Amniotic epithelial cell (primary cell): ENCODE measurements around the gene RECQL.
A peak's percentile ranks its signal among the peaks of the same experiment; 100 is the strongest.

ENCODE experiments used
- DNase-seq: peaks from one replicate; pipeline ENCODE4 v3.0.0-alpha.2; 2010; ENCODE audit warnings: low read depth

RECQL gene, protein sequence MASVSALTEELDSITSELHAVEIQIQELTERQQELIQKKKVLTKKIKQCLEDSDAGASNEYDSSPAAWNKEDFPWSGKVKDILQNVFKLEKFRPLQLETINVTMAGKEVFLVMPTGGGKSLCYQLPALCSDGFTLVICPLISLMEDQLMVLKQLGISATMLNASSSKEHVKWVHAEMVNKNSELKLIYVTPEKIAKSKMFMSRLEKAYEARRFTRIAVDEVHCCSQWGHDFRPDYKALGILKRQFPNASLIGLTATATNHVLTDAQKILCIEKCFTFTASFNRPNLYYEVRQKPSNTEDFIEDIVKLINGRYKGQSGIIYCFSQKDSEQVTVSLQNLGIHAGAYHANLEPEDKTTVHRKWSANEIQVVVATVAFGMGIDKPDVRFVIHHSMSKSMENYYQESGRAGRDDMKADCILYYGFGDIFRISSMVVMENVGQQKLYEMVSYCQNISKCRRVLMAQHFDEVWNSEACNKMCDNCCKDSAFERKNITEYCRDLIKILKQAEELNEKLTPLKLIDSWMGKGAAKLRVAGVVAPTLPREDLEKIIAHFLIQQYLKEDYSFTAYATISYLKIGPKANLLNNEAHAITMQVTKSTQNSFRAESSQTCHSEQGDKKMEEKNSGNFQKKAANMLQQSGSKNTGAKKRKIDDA

DNA sequence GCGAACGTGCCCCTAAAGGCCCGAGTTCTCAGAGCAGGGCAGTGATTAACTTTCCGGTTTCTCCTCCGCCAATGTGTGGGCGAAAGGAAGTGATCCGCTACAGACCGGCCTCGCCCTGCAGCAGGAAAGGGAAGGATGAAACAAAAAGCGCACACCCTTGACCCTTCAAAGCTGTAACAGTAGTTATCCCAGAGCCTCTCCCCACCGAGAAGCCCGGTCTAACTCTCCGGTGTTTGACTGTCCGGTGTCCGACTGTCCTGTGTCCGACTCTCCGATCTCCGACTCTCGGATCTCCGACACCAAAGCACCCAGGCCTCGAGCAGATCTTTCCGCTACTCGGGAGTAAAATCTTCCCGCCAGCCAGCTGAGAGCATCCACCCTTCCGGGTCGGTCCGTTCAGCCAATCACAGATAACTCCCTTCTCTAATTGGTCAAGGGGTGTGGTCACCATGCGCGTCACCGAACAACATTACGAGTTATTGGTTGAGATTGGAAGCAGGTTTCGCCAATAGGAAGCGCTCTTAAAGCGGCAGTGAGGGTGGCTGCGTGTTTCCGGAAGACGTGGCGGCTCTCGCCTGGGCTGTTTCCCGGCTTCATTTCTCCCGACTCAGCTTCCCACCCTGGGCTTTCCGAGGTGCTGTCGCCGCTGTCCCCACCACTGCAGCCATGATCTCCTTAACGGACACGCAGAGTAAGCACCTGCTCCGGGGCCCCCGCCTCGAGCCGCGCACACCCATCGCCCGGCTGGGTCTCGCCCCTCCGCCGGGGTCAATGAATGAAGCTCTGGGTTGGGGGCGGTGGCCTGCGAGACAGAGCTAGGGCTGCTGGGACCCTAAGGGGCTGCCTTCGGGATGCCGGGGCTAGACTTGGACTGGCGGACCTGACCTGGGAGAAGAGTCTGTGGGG is at the start of gene RECQL, which contains the start of gene GOLT1B:
Gene RECQL (minus strand): TSS at position 378 of the 906 bp plus-strand sequence. CDS start 2,065 bp downstream, outside the sequence.
Gene GOLT1B (plus strand): TSS at position 532 of the 906 bp plus-strand sequence. CDS start 135 bp downstream, at position 667.
- DNase-seq, result peak; percentile 98

GRCh38 chr12:21547437-21547836 is 46.0 kb upstream of the RECQL start:
- no peak for DNase-seq

GRCh38 chr12:21546716-21547115 is 45.3 kb upstream of the RECQL start:
- no peak for DNase-seq

GRCh38 chr12:21545557-21545956 is 44.1 kb upstream of the RECQL start:
- DNase-seq, result no peak

- DNase-seq, result no peak
Observed at GRCh38 chr12:21543151-21543550, 41.7 kb upstream of the RECQL start.

- DNase-seq, result no peak
Observed at GRCh38 chr12:21542403-21542802, 41.0 kb upstream of the RECQL start.

GRCh38 chr12:21541773-21542172 is 40.3 kb upstream of the RECQL start:
- no peak for DNase-seq

- no peak for DNase-seq
Observed at GRCh38 chr12:21539797-21540196, 38.4 kb upstream of the RECQL start.

- no peak for DNase-seq
Observed at GRCh38 chr12:21538061-21538653, 36.7 kb upstream of the RECQL start.

- no peak for DNase-seq
Observed at GRCh38 chr12:21529456-21529855, 28.0 kb upstream of the RECQL start.

- DNase-seq, result peak; percentile 9
Observed at GRCh38 chr12:21528953-21529352, 27.5 kb upstream of the RECQL start.

GRCh38 chr12:21527451-21528180 is 26.2 kb upstream of the RECQL start:
- peak; percentile 43 for DNase-seq

GRCh38 chr12:21526721-21527345 is 25.4 kb upstream of the RECQL start:
- DNase-seq, result no peak

GRCh38 chr12:21526053-21526452 is 24.6 kb upstream of the RECQL start, which contains the start of gene SPX:
Gene SPX (plus strand): TSS chr12:21526296. CDS start chr12:21526473, 177 bp downstream.
- DNase-seq, result peak; percentile 77

GRCh38 chr12:21523148-21523547 is 21.7 kb upstream of the RECQL start:
- DNase-seq, result no peak

DNA sequence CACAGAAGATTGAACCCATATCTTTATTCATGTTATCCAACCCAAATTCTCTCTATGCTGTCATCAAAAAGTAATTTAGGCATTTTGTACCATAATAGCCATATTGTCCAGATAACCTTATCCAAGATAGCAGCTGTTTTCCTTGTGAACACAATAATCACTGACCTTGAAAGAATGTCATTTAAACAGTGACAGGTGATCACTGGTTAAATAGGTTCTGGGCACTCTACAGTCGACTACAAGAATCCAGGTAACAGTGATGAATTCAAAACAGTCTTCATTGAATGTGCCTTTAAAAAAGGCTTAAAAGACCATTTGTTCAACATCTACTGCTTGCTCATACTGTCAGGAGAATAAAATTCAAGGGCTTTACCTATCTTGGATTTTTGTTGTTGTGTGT is 20.1 kb upstream of the RECQL start:
- DNase-seq, result no peak

- DNase-seq, result no peak
Observed at GRCh38 chr12:21518451-21518850, 17.0 kb upstream of the RECQL start.

- DNase-seq, result no peak
Observed at GRCh38 chr12:21516281-21516680, 14.8 kb upstream of the RECQL start.

DNA sequence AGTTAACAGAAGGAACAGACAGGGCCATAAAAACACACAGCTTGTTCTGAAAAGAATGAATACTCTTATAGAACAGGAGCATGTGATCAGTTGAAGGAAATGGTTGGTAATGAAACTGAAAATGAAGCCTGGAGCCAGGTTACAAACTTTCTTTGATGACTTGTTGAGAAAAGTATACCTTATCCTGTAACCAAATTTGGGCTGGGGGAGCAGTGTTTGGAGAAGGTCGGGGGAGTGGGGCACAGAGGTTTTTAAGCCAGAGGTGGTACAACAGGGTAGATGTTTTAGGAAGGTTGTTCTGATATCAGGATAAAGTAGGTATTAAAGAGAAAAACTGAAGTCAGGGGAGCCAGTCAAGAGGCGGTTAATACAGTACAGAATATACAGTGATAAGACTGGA is 8.3 kb upstream of the RECQL start:
- no peak for DNase-seq

- no peak for DNase-seq
Observed at GRCh38 chr12:21507849-21508248, 6.4 kb upstream of the RECQL start.

DNA sequence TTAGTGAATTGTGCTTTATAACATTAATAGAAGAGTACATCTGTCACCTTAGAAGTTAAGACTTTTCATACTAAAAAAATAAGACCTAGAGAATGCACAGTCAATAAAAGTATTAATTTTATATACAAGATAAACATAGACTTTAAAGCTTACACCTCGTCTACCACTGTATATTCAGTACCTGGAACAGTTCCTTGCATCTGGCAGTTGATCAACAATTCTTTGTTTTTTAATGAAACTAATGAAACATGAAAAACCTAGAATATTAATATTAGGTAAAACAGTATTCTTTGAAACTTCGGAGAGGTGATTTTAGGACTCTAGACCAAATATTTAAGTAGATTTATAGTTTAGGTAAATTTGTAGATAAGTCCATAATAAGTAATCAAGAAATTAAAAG is 4.5 kb upstream of the RECQL start:
- DNase-seq, result no peak
